Activated naive CD4-positive, alpha-beta T cell treated with anti-CD3 and anti-CD28 coated beads, Interleukin-2, amount 50 U/mL, for 72 hours (primary cell): ENCODE results near the gene CTCF. TPM values are rescaled to one million over a fixed set of nuclear protein-coding genes. Genes with fewer than 3 reads are reported as not detected.

ENCODE experiments used
- ATAC-seq, 2 donors: fragments of 150-1000 bp; cut with Tn5 transposase; 2 replicates each; pipeline ENCODE4 v1.10.0; 2021; ENCODE audit warnings: mild to moderate bottlenecking in 2 of 2, moderate library complexity in 2 of 2
- DNase-seq, 2 donors: peaks; one replicate each; pipeline ENCODE4 v3.0.0; 2021 to 2022; ENCODE audit warnings: low spot score in 2 of 2
- H3K27ac Mint-ChIP-seq, 2 donors: one replicate each; pipeline ENCODE4 v1.8.0; 2022; ENCODE audit warnings: mild to moderate bottlenecking in 2 of 2, mixed read lengths in 2 of 2
- H3K36me3 Mint-ChIP-seq, 2 donors: one replicate each; pipeline ENCODE4 v1.8.0; 2022; ENCODE audit warnings: mixed read lengths in 2 of 2
- H3K9me3 Mint-ChIP-seq, 2 donors: one replicate each; pipeline ENCODE4 v1.8.0; 2022; ENCODE audit warnings: mixed read lengths in 2 of 2
- total RNA-seq, 2 donors: library from RNA; stranded (reverse); gene quantifications; one replicate each; pipeline ENCODE4 v1.2.3, GENCODE V29; 2022

The CTCF gene
- total RNA-seq, 2 donors from 2014 or later, result 51.5 to 62.1 TPM

DNA sequence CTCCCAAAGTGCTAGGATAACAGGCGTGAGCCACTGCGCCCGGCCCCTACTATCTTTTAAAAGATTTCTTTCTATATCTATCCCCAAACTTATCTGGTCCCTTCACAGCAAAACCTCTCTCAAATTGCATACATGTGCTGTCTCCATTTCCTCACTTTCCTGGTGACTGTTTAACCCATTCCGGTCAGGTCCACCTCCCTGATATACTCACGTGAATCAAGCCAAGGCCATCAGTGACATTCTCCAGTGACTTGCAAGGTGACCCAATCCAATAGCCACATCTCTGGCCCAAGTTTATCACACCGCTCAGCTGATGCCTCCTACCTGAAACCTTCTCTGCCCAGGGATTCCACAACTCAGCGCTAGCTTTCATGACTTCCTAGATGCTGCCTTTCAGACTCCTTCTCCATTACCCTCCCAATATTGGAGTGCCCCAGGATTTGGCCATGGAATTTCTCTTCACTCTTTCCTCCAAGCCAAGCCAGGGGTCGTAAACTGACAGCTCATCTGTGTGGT lies 1.4 kb upstream of the CTCF start:
- no peak for ATAC-seq
- no peaks in the 10 kb centered on the region for H3K9me3 Mint-ChIP-seq
- DNase-seq, result no peak
- peak overlapping the region; percentile 91 to 93 for H3K27ac Mint-ChIP-seq
- H3K36me3 Mint-ChIP-seq, result peaks cover 12 to 14% of the 10 kb centered on the region in 2 donors

DNA sequence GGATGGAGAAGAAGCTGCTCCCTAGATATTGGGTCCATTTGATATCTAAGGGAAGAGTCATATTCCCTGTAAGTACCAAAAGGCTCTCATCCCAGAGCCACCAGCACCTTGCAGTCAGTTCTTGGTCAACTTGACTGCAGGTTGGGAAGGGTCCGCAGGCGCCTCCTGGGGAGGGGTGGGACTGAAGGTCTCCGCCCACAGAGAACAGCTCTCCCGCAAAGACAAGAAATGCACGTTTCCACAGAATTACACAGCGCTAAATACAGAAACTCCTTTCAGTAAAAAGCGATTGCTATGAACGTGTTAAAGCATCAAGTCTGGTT lies 864 bp upstream of the CTCF start:
- Mint-ChIP-seq H3K36me3 (peaks cover 12 to 14% of the 10 kb centered on the region in 2 donors), H3K9me3 (no peaks in the 10 kb centered on the region), H3K27ac (peak overlapping the region; percentile 91 to 93)
- ATAC-seq (no peak), DNase-seq (no peak)

DNA sequence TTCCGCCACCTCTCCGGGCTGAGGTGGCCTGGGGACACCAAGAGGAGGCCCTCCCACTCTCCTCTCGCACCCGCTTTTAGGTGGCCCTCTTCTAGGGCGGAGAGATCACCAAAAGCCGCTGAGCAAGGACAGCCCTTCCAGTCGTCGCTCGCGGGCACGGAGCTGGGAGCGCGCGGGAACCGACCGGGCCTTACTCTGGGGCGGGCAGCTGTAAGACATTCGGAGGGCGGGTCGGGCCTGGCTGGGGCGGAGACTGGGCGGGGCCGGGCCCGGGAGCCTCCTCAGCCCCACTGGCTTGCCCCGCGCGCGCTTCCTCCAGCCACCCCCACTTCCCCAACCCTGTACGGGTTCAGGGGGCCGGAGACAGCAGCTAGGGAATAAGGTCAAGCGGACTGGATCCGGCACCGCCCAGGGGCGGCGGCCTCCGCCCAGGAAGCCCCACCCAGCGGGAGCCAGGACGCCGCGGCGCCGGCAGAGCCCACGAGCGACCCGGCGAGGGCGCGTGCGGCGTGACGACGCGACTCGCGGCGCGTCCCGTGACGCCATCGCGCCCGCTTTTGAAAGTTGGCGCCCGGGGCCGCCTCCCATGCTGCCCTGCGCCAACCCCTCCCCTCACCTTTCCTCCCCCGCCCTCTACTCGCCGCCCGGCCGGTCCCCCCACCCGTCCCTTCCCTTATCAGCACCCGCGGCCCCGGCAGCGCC lies 351 bp upstream of the CTCF start:
- Mint-ChIP-seq H3K36me3 (peaks cover 12 to 14% of the 10 kb centered on the region in 2 donors), H3K27ac (peak overlapping the region; percentile 91 to 93), H3K9me3 (no peaks in the 10 kb centered on the region)
- peak; percentile 98 for DNase-seq
- ATAC-seq, result peak; percentile 90

DNA sequence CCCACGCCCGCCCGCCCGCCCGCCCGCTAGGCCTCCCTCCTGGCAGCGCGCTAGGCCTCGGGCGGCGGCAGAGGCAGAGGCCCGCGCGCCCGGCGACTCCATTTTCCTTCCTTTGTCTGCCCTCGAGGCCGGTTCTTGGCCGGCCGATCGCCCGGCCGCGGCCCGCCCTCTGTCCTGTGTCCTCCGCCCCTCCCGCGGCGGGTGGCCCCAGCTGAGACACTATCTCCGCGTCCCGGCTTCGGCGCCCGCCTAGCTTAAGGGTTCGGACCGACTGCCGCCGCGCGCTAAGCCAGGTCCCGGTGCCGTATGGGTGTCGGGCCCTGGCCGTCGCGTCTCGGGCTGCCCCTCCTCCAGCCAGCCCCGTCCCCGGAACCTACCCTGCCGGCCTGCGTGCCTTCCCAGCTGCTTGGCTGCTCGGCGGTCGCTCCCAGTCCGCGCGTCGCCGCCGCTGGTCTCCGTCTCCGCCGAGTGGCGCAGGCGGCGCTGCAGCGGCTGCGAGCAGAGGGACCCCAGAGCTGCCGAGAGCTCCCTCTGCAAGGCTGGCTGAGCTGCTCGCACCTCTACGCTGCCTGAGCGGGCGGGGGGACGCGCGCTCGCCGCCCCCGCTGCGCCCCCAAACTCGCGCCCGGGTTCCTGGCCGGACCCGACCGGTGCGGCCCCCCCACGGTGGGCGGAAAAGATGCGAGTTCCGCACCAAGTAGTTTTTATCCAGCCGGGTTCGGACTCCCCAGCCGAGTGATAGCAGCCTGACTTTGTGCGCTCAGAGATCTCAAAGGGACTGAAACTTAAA lies 787 bp downstream of the CTCF start:
- Mint-ChIP-seq H3K9me3 (no peaks in the 10 kb centered on the region), H3K27ac (peak overlapping the region; percentile 91 to 97), H3K36me3 (peaks cover 12 to 14% of the 10 kb centered on the region in 2 donors)
- peak; percentile 0 to 1 for ATAC-seq
- DNase-seq, result peak; percentile 58 to 74

DNA sequence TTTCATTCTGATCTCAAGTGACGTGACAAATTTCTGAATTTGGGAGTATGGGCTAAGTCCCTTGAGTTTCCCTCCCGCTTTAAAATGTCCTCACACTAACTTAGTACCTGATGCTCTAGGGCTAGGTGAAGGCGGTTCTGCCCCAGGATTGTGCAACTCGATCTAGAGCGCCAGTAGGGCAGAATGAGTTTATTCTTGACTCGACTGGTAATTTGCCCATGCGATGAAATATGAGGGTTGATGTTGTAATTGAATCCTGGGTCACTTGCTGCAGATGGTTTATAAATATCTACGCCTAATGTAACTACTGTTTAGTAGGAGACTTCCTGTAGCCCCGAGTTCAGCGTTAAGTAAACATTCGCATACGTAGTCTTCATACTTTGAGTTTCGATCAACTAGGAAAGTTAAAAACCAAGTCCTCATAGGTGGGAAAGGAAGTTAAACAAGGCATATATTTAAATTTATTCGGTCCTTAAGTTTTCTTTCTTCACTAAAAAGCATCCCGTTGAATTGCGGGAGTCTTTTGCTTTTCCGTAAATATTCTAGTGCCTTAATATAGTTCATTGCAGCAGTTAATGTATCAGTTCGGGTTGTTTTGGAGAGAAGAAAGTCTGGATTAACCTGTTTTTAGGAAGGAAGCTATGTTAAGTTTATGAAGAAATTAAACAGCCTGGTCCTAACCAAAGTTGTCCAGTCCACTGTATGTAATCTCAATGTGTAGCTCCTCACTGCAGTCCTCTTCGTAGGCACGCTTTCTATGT lies 1.6 kb downstream of the CTCF start:
- Mint-ChIP-seq H3K36me3 (peaks cover 12 to 14% of the 10 kb centered on the region in 2 donors), H3K27ac (peak overlapping the region; percentile 91 to 97), H3K9me3 (no peaks in the 10 kb centered on the region)
- ATAC-seq (no peak), DNase-seq (peak in 1 of 2 donors; percentile 37)

DNA sequence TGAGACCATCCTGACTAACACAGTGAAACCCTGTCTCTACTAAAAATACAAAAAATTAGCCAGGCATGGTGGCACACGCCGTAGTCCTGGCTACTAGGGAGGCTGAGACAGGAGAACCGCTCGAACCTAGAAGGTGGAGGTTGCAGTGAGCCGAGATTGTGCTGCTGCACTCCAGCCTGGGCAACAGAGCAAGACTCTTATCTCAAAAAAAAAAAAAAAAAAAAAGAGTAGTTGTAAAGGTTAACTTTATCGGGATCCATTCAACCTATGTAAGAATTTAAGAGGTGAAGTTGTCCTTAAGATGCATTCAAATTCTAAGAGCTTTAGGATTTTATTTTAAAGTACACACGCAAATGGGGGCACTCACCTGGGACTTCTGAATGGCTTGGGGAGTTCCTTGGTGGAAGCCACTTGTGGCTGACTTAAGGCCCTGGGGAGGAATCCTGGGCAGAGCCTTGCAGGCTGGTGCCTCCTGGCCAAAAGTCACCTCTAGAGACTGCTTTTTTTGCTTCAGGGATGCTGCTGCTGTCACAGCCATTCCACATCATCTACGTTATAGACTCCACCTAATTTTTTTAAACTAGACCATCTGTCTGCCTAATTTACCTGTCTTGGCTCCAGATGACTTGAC lies 3.3 kb downstream of the CTCF start:
- no peak for DNase-seq
- Mint-ChIP-seq H3K27ac (peak overlapping the region in 1 of 2 donors; percentile 50), H3K9me3 (no peaks in the 10 kb centered on the region), H3K36me3 (peaks cover 12 to 14% of the 10 kb centered on the region in 2 donors)
- ATAC-seq, result no peak

DNA sequence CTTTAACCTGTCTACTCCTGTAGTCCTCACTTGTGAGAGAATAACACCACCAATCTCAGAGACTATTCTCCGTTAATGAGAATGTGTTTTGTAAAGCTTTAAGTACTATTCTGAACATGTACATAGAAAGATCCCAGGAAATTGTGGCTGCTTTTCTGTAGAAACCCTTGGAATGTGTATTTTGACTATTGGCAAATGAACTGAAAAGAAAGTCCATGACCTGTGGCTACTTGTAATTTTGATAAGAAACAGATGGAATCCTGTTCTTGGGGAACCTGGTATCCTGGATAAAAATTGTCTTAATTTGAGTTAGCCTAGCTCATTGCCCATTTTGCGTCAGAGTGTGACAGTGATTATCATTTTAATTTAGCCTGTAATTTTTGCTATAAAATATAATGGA lies 9.1 kb downstream of the CTCF start:
- DNase-seq, result no peak
- no peak for ATAC-seq
- no peak overlapping the region for H3K27ac Mint-ChIP-seq
- peaks cover 0 to 17% of the 10 kb centered on the region in 2 donors for H3K36me3 Mint-ChIP-seq
- no peaks in the 10 kb centered on the region for H3K9me3 Mint-ChIP-seq

- DNase-seq (no peak), ATAC-seq (no peak)
- no peak overlapping the region for H3K27ac Mint-ChIP-seq
- peaks cover 0 to 17% of the 10 kb centered on the region in 2 donors for H3K36me3 Mint-ChIP-seq
- H3K9me3 Mint-ChIP-seq, result no peaks in the 10 kb centered on the region
These were observed 9.7 kb downstream of the CTCF start for GRCh38 chr16:67571981-67572431.

GRCh38 chr16:67579686-67580085 lies 17.4 kb downstream of the CTCF start:
- Mint-ChIP-seq H3K36me3 (peaks cover 0 to 11% of the 10 kb centered on the region in 2 donors), H3K9me3 (no peaks in the 10 kb centered on the region), H3K27ac (no peak overlapping the region)
- DNase-seq (no peak), ATAC-seq (no peak)

GRCh38 chr16:67580202-67580601 lies 17.9 kb downstream of the CTCF start:
- H3K36me3 Mint-ChIP-seq, result peaks cover 0 to 6% of the 10 kb centered on the region in 2 donors
- DNase-seq (no peak), ATAC-seq (no peak)
- H3K27ac Mint-ChIP-seq, result no peak overlapping the region
- H3K9me3 Mint-ChIP-seq, result no peaks in the 10 kb centered on the region

GRCh38 chr16:67593288-67593687 lies 31.0 kb downstream of the CTCF start:
- H3K27ac Mint-ChIP-seq, result peak overlapping the region in 1 of 2 donors; percentile 88

GRCh38 chr16:67593701-67594100 lies 31.4 kb downstream of the CTCF start:
- peak in 1 of 2 donors; percentile 63 for ATAC-seq
- Mint-ChIP-seq H3K27ac (peak overlapping the region in 1 of 2 donors; percentile 88), H3K9me3 (no peaks in the 10 kb centered on the region), H3K36me3 (no peaks in the 10 kb centered on the region)
- DNase-seq, result no peak

More at GRCh38 chr16:67593288-67593687, 31.0 kb downstream of the CTCF start:
- ATAC-seq (no peak), DNase-seq (no peak)
- Mint-ChIP-seq H3K36me3 (no peaks in the 10 kb centered on the region), H3K9me3 (no peaks in the 10 kb centered on the region)

DNA sequence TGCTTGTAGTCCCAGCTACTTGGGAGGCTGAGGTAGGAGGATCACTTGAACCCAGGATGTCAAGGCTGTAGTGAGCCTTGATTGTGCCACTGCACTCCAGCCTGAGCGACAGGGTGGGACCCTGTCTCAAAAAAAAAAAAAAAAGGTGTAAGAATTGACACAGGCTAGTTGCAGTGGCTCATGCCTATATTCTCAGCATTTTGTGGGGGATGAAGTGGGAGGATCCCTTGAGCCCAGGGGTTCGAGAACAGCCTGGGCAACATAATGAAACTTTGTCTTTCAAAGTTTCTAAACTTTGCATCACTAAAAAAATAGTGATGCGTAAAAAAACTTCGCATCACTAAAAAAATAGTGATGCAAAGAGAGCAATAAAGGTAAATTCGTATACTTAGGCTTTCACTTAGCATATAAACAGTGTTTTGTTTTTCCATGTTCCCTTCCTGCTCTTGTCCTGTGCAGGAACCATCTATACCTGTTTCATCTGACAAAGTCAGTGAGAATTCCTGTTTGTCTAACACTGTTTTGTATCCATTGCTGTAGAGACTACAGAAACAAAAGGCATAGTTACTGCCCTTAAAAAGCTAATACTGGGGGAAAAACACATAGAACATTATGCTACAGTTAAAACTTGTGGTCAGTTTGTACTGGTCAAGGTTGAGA lies 32.1 kb downstream of the CTCF start:
- no peaks in the 10 kb centered on the region for H3K9me3 Mint-ChIP-seq
- ATAC-seq, result peak in 1 of 2 donors; percentile 9
- no peak for DNase-seq
- H3K27ac Mint-ChIP-seq, result peak overlapping the region in 1 of 2 donors; percentile 69
- H3K36me3 Mint-ChIP-seq, result no peaks in the 10 kb centered on the region

GRCh38 chr16:67594956-67595355 lies 32.6 kb downstream of the CTCF start:
- H3K9me3 Mint-ChIP-seq, result no peaks in the 10 kb centered on the region
- peak; percentile 29 to 75 for ATAC-seq
- H3K27ac Mint-ChIP-seq, result no peak overlapping the region
- peak in 1 of 2 donors; percentile 15 for DNase-seq
- H3K36me3 Mint-ChIP-seq, result no peaks in the 10 kb centered on the region

GRCh38 chr16:67598527-67598926 lies 36.2 kb downstream of the CTCF start:
- Mint-ChIP-seq H3K9me3 (no peaks in the 10 kb centered on the region), H3K27ac (peak overlapping the region in 1 of 2 donors; percentile 8), H3K36me3 (no peaks in the 10 kb centered on the region)
- no peak for DNase-seq
- no peak for ATAC-seq

DNA sequence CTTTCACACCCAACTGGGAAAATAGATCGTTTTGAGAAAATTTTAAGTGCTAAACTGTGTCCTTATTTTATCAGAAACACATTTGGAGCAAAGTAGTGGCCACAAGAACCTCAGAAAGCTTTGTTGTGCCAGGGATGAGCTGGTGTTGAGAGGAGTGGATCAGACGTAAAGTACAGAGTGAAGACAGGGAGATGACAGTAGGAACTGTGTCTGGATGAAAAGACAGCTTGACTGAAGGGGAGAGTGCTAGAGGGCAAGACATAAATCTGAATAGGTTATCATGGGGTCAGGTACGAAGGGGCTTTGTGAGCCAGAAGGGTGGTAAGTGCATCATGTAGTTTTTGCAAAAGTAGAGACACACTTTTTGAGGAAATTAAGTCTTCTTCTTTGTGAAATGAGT lies 43.3 kb downstream of the CTCF start:
- H3K36me3 Mint-ChIP-seq, result no peaks in the 10 kb centered on the region
- H3K9me3 Mint-ChIP-seq, result no peaks in the 10 kb centered on the region
- H3K27ac Mint-ChIP-seq, result peak overlapping the region in 1 of 2 donors; percentile 63
- ATAC-seq (no peak), DNase-seq (no peak)
